ENCODE measurements around the gene INTS1.
A peak's percentile ranks its signal among the peaks of the same experiment; 100 is the strongest.

The INTS1 gene

DNA sequence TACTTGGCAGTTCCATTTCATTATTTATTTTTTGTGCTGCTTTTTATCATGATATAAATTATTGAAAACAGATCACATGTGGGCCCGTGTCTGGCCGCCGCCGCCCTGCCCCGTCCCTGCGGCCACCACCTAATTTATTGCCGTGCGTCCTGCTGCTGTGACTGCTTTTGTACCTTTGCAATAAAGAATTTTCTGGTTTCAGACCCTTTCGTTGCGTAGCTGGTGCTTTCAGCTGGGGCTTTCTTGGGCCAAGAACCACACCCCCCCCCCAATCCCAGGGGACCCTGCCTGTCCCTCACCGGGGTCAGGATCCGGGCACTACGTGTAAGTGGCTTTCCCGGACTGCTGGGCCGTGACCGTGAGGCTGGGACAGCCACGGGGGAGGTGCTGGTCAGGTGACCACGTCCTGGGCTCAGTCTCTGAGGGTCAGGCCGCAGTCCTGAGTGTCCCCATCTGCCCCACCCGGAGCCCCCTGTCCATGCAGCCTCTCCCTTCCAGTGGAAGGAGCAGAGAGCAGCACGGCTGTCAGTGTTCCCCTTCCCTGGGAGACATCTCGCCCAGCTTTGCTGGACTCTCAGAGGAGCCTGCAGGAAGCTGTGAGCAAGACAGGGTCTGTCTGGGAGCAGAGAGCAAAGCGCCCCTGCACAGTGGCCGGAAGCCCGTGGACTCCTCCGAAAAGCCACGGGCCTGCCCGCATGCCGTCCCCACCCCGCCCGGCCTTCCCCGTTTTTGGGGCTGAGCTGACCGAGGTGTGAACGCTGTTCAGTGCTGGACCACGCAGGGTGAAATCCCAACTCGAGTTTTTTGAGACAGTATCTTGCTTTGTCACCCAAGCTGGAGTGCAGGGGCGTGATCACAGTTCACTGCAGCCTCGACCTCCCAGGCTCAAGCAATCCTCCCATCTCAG lies 38.9 kb upstream of the INTS1 start:
- DNase-seq: no peak

DNA sequence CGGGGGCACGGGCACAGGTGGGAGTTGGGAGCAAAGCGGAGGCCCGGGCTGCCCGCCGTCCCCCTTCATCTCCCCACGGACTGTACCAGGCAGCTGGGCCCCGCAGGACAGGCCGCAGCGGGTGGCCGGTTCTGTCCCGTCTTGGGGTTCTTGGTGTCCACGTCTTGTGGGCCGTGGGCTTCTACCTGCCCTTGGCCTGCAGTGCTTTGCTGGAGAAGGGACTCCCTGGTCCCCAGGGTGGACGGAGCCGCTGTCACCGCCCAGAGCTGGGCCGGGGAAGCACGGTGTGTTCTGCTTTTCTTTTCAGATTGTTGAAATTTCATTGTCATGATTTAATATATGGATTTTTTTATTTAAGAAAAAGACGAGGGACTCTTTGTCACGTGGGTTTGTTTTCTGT lies 38.1 kb upstream of the INTS1 start:
- DNase-seq: no peak

DNA sequence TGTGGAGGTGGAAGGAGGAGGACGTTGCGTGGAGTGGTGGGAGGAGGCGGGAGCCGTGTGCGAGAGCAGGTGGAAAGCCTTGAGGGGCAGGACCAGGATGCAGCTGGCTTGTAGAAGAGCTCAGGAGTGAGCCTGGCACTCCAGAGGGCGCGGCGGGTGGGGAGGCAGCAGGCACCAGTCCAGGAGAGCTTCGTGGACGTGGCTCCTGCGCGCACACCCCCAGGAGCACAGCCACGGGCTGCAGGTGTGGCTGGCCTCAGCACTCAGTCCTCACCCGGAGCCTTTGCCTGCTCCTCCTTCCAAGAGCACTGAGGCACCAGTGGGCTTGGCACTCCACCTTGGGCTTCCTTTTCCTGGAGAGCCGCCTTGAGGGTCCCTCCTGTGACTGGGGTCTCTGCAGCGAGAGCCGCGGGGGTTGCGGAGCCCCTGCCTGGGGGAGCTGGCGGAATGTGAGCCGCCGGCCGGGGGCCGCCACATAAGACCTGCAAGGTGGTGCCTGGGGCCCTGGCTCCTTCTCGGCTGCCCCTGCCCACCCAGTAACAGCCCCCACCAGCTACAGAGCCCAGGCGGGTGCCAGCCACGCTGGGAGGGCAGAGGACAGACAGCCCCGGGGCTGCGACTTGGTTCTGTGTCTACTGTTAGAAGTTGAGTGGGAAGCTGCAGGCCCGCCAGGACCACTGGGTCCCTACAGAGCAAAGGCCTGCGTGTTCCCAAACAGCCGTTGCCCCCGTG lies 37.4 kb upstream of the INTS1 start:
- DNase-seq: no peak

DNA sequence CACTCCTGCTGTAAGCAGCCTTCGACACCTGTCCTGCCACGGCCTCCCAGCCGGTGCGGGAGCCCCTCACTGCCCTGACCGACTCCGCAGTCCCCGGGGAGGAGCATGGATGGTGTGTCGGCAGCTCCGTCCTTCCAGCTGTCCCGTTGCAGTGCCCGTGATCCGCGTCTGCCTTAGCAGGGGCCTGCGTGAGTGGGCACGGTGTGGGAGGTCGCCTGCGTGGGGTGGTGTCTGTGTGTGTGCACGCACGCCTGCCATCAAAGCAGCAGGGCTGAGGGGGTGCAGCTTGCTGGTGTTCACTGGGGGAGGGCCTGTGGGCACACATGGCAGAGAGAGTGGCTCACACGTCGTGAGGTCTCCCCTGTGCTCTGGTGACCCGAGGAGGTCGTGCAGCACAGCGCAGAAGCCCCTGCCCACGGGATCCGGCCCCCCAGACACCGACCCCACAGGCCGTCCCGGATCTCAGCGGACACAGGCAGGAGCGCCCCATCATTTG lies 36.6 kb upstream of the INTS1 start:
- no peak for DNase-seq

DNA sequence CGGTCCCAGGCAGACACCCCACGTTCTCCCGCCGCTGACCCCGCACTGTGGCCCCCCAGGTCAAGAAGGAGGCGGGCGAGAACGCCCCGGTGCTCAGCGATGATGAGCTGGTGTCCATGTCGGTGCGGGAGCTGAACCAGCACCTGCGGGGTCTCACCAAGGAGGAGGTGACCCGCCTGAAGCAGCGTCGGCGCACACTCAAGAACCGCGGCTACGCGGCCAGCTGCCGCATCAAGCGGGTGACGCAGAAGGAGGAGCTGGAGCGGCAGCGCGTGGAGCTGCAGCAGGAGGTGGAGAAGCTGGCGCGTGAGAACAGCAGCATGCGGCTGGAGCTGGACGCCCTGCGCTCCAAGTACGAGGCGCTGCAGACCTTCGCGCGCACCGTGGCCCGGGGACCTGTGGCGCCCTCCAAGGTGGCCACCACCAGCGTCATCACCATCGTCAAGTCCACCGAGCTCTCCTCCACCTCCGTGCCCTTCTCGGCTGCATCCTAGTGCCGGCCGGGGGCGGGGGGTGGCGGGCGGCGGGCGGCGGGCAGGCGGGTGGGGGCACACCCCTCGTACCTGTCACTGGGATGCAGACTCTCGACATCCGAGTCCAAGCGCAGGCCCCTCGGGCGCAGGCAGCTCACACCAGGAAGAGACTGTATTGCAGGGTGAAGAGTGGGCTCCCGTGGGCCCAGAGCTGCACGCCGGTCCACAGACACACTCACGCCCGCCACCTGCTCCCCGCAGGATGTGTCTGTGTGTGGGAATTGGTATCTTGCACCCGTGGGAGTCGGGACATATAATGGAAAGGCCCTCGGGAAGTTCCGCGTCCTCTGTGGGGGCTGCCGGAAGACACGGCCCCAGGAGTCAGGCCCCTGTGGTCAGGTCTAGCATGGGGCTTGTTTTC lies 35.9 kb upstream of the INTS1 start:
- DNase-seq: no peak

DNA sequence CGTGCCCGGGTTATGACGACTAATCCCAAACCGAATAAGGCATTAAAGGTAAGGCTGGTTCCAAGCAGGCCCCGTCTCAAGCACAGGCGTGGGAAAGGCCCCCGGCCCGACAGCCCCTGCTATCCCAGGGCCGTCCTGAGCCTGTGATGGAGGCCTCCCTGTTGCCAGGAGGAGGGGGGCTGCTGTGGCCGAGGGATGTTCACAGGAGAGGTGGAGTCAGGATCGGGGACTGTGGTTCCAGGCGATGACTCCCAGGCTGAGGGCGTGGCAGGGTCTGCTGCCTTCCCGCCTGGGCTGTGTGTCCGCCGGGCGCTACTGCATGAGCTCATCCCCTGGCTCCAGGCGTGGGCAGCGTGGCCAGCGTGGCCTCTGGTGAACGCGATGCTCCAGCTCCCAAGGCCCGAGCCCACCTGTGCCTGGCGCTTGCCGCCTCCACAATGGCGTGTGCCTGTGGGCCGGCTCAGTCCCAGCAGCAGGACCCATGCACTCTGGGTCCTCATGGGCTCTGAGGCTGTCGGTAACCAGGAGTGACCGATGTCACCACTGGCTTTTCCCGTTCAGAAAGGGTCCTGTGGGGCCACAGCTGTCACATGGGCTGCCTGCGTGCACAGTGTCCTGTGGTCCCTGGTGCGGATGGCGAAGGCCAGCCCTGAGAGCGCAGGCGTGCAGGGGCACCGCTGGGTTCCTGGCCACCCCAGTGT lies 35.1 kb upstream of the INTS1 start:
- DNase-seq: no peak

DNA sequence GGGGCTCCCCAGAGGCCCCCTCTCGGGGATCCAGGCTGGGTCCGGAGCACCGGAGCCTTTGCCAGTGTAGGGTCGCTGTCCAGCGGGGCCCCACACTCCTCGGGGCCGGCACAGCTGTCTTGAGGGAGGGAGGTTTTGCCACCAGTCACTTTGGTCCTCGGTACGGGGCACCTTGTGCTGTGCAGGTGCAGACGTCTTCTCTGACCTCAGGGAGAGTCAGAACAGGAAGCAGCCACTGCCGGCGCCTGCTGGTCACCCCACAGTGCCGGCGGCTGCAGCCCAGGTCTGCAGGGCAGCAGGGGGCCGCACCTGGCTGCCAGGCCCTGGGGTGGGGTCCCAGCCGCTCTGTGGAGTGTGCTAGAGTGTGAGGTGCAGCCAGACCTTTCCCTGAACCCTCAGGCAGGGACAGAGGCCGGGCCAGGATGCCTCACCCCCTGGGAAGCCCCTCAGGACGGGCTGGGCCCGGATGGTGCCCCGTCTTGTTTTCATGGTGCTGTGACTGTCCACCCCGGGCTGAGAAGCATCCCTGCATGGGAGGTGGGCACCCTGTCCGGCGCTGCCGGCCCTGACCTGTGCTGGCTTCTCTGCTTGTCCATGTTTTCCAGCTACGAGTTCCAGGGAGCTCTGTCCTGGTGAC lies 34.5 kb upstream of the INTS1 start:
- DNase-seq: no peak

DNA sequence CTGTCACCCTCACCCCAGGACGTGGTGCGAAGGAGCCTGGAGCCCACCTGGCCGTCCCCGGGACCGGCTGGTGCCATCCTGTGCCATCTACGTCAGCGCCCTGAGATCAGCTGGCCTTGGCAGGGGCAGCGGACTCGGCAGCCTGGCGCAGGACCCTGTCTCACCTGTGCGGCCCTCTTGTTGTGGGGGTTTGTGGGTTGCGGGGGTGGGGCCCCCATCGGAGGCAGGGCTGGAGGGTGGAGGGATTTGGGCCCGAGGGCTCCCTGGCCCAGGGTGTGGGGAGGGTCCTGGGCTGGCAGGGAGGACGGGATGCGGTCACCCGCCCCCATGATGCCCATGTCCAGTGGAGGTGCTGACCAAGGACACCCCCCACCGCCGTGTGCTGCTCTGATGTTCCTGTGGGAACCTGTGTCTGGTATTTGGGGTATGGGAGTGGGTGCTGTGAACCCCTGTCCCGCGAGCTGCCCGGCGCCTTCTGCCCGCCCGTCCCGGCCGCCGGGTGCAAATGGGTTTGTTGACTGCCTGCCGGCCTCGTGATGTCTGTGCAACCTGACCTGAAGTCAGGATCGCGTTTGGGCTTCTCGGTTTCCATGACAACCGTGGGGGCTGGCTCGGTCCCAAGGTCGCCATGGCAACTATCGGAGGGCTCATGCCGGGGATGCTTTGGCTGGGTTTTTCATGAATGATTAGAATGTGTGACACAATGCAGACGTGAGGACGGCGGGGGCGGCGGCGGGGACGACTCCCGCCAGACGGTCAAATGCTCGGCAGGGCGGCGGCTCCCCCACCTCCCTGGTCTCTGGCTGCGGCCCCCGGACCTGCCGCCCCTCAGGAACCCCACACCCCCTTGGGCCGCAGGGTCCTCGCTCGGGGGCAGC lies 33.6 kb upstream of the INTS1 start:
- peak; percentile 42 for DNase-seq

DNA sequence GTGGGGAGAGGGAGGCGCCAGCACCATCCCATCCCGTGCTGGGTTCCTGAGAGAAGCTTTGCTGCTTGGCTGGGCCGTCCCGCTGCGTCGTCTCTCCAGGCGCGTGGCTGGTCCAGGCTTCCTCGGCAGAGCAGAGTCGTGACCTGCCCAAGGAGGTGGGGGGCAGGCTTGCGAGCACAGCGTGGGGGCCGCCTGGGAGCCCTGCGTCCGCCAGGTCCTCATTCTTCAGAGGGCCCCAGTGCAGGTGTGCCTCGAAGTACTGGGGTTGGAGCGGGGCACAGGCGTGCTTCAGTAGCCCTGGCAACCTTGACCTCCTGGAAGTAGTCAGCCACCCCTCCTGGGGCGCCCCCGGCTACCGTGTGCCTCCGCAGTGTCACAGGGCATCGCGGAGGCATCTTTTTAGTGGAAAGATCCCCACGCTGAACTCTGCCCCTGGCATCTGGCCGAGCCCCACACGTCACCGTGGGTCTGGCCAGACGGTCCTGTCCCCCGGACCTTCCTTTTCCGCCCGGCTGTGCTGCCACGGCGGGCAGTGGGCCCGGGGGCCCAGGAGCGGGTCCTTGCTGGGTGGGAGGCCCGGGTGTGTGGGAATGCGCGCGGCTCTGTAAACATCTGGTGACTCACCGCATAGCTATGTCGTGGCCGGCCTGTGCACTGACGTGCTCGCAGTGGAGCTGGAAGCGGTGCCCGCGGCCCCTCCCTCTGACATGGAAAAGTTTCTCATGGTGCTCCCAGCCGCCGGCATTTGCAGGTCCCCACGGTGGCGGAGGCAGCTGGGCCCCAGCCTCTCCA lies 32.8 kb upstream of the INTS1 start:
- no peak for DNase-seq

DNA sequence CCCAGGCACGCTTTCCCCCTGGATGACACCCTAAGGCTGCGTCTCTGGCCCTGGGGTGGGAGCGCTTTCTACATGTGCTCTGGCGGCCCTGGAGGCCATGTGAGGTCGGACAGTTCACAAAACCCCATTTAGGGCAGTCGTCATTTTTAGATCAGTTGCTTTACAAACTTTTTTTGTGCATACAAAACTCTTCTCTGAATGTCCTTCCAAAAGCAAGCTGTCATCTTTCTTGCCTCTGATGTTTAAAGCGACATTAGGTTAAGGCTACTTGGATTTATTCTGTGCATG lies 32.2 kb upstream of the INTS1 start:
- no peak for DNase-seq

DNA sequence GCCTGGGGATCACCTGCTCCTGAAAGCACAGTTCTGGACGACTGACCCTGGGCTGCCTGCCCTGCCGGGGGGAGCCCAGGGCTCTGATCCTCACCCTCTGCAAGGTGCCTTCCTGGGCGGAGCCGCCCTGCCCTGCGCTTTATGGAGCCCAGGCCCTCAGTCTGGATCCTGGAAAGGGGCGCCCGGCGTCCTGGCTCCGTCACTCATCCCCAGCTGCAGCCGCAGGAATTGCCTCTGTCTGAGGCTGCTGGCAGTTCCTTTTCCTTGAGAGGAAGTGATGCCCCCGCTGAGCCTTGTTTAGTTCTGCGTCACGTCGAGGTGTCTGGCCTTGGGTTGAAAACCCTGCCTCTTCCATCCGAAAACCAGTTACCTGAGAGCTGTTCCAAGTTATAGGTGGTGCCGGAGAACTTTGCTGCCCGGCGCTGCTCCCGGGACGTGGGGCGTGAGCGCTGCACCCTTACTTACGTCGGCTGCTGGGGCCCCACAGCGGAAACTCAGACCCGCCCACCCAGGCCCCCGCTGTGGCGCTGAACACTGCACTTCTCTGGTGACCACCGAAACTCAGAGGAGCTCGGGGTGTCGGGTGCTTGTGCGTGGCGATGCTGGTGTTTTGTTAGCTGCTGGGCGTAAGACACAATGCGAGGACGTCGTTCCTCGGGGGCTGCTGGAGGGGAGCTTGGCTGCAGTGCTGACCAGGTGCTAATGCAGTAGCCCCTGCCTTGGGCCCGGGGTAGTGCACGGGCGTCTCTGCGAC lies 31.7 kb upstream of the INTS1 start:
- no peak for DNase-seq

DNA sequence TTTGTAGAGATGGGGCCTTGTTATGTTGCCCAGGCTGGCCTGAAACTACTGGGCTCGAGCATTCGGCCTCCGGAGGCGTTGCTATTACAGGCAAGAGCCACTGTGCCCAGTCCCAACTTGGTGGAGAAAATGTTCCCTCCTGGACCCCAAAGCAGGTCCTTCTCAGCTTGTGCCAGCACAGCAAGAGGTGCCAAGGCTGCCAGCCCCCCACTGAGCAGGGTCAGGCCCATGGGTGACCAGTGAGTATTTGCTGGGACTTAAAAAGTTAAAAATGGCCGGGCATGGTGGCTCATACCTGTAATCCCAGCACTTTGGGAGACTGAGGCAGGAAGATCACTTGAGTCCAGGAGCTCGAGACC lies 30.9 kb upstream of the INTS1 start:
- no peak for DNase-seq

DNA sequence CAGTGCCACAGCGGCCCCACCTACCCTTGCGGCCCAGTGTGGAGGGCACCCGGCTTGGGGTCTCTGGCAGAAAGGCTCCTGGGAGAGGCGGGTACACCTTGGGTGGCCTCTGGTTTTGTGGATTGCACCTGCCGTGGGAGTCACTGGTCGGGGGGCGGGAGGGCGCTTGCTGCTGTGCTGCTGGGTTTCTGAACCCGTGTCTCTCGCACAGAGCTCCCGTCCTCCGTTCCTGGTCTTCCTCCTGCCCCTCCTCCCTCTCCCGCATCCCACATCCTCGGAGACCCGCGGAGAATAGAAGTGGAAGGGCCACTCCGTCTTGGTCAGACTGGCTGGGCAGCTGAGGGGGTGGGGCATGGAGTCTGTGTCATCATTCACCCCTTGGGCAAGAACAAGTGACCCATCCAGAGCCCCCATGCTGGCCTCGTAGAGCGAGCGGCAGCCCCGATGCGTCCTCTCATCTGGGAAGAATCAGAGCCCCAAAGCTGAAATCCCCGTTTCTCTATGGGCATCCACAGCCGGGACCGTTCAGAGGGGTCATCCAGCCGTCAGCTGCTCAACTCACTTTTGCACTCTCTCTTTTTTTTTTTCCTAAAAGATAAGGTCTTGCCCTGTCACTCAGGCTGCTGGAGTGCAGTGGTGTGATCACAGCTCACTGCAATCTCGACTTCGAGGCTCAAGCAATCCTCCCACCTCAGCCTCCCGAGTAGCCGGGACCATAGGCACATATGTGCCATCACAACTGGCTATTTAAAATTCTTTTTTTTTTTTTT lies 30.3 kb upstream of the INTS1 start:
- no peak for DNase-seq

DNA sequence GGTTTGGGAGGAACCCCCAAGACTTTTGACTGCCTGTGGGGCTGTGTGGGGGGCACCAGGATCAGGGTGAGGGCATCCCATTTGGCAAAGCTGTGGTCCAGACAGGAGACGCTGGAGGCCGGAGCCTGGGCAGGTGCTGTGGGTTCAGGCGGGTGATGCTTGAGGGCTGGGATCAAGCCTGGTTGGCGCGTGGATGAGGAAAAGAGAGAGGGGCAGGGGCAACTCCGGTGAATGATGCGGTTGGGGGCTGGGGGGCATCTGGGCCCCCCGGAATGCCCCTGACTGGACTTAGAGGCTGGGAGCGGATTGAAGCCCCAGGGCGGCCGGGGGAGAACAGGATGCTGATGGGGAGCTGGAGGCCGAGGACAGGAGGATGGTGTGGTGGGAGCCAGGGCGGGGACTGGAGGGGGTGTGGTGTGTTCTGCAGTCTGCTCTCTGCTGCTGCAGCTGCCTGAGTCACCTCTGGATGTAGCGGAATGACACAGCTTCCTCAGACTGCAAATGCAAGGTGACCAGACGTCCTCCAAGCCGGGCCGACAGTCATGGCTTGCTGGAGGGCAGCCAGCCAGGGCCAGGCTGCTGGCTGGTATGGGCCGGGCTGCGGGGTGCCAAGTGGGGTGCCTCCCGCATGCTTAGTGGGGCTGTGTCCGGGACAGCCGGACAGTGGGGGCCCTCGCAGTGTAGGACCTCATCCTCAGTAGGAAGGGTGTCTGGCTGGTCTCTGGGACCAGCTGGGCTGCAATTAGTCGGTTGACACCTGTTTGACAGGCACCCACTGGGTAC lies 29.5 kb upstream of the INTS1 start:
- DNase-seq: peak; percentile 1

DNA sequence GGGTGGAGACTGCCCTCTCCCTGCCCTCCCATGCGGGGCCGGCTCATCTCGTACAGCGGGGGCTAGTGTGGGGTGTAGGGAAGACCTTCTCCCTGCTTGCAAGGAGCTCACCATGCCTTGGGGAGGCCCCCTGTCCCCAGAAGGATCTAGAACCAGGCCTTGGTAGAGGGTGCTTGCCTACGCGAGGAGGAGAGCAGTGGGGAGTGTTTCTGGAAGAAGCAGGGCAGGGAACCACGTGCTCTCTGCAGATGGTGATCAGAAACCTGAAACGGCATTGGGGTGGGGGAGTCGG lies 29.0 kb upstream of the INTS1 start:
- no peak for DNase-seq

DNA sequence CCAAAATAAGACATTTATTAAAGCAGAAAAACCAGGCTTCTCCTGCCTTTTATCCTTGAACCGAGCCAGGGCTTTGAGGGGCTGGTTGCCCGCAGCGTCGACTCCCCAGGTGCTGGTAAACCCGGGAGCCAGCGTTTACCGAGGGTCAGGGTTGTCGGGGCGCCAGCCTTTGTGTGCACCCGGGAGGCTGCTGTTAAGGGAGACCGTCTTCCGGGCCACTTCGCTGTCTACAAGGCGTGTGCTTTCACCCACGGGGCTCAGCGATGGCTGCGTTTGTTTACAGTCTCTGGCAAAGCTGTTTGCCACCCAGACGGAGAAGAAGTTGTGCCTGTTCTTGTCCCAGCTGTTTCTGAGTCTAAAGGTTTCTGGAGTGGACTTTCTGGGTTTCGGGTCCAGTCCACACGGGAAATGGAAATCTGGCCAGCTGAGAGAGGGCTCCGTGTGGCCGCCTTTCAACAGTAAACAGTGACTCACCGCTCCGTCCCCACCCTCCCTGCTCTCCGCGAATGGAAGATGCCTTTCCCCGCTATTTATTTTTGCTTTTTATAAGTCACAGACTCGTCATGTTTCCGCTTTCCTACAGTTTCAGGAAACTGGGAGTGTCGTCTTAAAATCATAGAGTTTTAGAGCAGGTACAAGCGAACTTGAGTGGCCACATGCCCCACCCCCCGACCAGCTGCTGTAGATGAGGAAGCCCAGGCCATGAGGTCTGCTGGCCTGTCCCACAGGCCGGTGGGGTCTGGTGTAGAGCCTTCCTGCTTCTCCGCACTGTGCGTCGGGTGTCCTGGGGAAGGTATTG lies 28.5 kb upstream of the INTS1 start:
- no peak for DNase-seq

DNA sequence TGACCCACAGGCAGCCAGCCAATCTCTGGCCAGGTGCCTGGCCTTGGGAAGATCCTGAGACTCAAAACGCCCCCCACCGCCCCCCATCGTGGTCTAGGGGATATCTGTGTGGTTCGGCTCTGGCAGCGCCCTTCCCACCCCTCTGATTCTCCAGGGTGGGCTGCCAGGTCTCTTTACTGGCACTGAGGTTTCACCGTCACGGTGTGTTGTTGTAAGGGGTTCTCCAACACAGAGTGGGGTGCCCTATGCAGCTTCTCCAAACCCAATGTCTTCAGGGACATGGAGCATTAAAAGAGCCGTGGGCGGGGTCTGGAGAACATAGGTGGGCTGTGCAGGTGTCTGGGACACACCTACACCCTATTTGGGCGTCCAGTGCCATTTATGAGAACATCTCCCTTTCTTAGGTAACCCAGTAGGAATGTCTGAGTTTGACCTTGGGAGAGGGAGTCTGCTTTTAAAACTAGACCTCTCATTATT lies 27.8 kb upstream of the INTS1 start:
- no peak for DNase-seq

Data from NCI-H1694 (cell line).